Measurements from ENCODE around the gene NRP1. TPM values are rescaled to one million over a fixed set of nuclear protein-coding genes. Genes with fewer than 3 reads are reported as not detected.

NRP1 gene
- polyA plus RNA-seq, 2 of the 4 experiments (the other 2 are of a cell fraction) = 121 to 259 TPM

GRCh38 chr10:33247221-33247922, 87.1 kb downstream of the NRP1 start:
- Histone ChIP-seq H3K4me1 (peaks cover 59% of the 10 kb centered on the region), H3K9me3 (no peaks in the 10 kb centered on the region), H3K4me2 (no peak overlapping the region), H3K27ac (peak overlapping the region in 1 of 2 experiments; percentile 65; a peak in 2 of 6 replicates), H3K4me3 (no peak overlapping the region)
- DNase-seq (ENCODE audit: low read depth in 1 of 2, low spot score in 1 of 2) (no peak), FAIRE-seq (peak; percentile 90), ATAC-seq (no peak)
- ChIA-PET CTCF (interaction anchor here (0.7 to 1.2 kb wide), 3 partner anchors 8 to 70 kb away, joined by 3 read pairs; no protein-coding TSS in a partner anchor), POLR2A (no interaction called here)
- TF ChIP-seq BCL3 (IDR thresholded peaks at IDR 0.05) (no peak), GATA3 (IDR thresholded peaks at IDR 0.05; ENCODE audit: borderline replicate concordance) (no peak), NPAS2 (CRISPR knock-in tag; IDR thresholded peaks at IDR 0.05; ENCODE audit: borderline replicate concordance) (no peak), E2F6 (IDR thresholded peaks at IDR 0.05; ENCODE audit: borderline replicate concordance, low read depth) (no peak), BHLHE40 (IDR thresholded peaks at IDR 0.05; ENCODE audit: low read depth, low read length) (no peak)
- WGBS (ENCODE audit: missing lambda C conversion rate) = 95% methylated on average over 11 of the region's 11 CpGs

- Histone ChIP-seq H3K4me3 (no peak overlapping the region), H3K4me2 (no peak overlapping the region), H3K9me3 (no peaks in the 10 kb centered on the region), H3K27ac (peak overlapping the region in 1 of 2 experiments; percentile 22; a peak in 3 of 6 replicates), H3K4me1 (peaks cover 69% of the 10 kb centered on the region)
- no peak for TF ChIP-seq GATA3 (IDR thresholded peaks at IDR 0.05; ENCODE audit: borderline replicate concordance)
- TF ChIP-seq MAFK (IDR thresholded peaks at IDR 0.05; ENCODE audit: partially characterized antibody) = peak; percentile 81
- ChIA-PET CTCF (interaction anchor here (0.6 to 2.5 kb wide), 2 partner anchors 52 to 111 kb away, joined by 3 to 9 read pairs; no protein-coding TSS in a partner anchor), POLR2A (no interaction called here)
- WGBS (ENCODE audit: missing lambda C conversion rate) = 93% methylated on average over 1 of the region's 1 CpG
- DNase-seq (ENCODE audit: low read depth in 1 of 2, low spot score in 1 of 2) (no peak), FAIRE-seq (no peak), ATAC-seq (no peak)
Measured at GRCh38 chr10:33245343-33245742, 89.1 kb downstream of the NRP1 start.

GRCh38 chr10:33244354-33244967, 90.0 kb downstream of the NRP1 start:
- no peak for ATAC-seq
- Histone ChIP-seq H3K4me1 (peaks cover 69% of the 10 kb centered on the region), H3K4me3 (no peak overlapping the region), H3K27ac (no peak overlapping the region), H3K4me2 (no peak overlapping the region), H3K9me3 (no peaks in the 10 kb centered on the region)
- ChIA-PET CTCF (interaction anchor here (1.0 to 2.5 kb wide), 3 partner anchors 51 to 102 kb away, joined by 3 to 9 read pairs (median 5); no protein-coding TSS in a partner anchor), POLR2A (no interaction called here)
- TF ChIP-seq CHD4 (IDR thresholded peaks at IDR 0.05; ENCODE audit: borderline replicate concordance) (no peak), ZC3H11A (IDR thresholded peaks at IDR 0.05) (no peak), MAZ (IDR thresholded peaks at IDR 0.05; ENCODE audit: borderline replicate concordance, low read depth, low read length) (no peak), E2F6 (IDR thresholded peaks at IDR 0.05; ENCODE audit: borderline replicate concordance, low read depth) (no peak), MAFK (IDR thresholded peaks at IDR 0.05; ENCODE audit: partially characterized antibody) (no peak), HMGXB4 (CRISPR knock-in tag; IDR thresholded peaks at IDR 0.05; ENCODE audit: borderline replicate concordance) (no peak), HES2 (IDR thresholded peaks at IDR 0.05) (no peak), JUN (IDR thresholded peaks at IDR 0.05) (no peak), ZNF302 (CRISPR knock-in tag; IDR thresholded peaks at IDR 0.05) (no peak), MAX (IDR thresholded peaks at IDR 0.05) (no peak), TFCP2L1 (CRISPR knock-in tag; IDR thresholded peaks at IDR 0.05) (no peak)
- 73% methylated on average over 2 of the region's 2 CpGs for WGBS (ENCODE audit: missing lambda C conversion rate)
- no peak for DNase-seq (ENCODE audit: low read depth in 1 of 2, low spot score in 1 of 2)
- FAIRE-seq = peak; percentile 32
